Mesodermal cell (in vitro differentiated cells): ENCODE results near the gene INSM2.

Source experiments
- H3K27ac ChIP-seq: 2 replicates; pipeline ENCODE4 v1.7.0; 2013; ENCODE audit warnings: mild to moderate bottlenecking, low read depth, low read length, moderate library complexity; ENCODE audit not compliant: severe bottlenecking
- H3K36me3 ChIP-seq: 2 replicates; pipeline ENCODE4 v1.7.1; 2013; ENCODE audit warnings: mild to moderate bottlenecking, low read length, moderate library complexity; ENCODE audit not compliant: control insufficient read depth, insufficient read depth
- H3K4me1 ChIP-seq: one replicate; pipeline ENCODE4 v1.7.1; 2013; ENCODE audit warnings: mild to moderate bottlenecking, low read length; ENCODE audit not compliant: insufficient read depth, control insufficient read depth, poor library complexity, severe bottlenecking
- H3K4me3 ChIP-seq: 2 replicates; pipeline ENCODE4 v1.7.0; 2013; ENCODE audit warnings: low read length, control low read depth, mild to moderate bottlenecking; ENCODE audit not compliant: insufficient read depth, poor library complexity, severe bottlenecking; ENCODE audit errors: extremely low read depth
- H3K9me3 ChIP-seq: 2 replicates; pipeline ENCODE4 v1.7.1; 2013; ENCODE audit warnings: mild to moderate bottlenecking, low read length, moderate library complexity; ENCODE audit not compliant: control insufficient read depth
- WGBS, 2 experiments: methylation state at CpG; one replicate each; pipeline ENCODE4 v1.1.5; 2013; ENCODE audit warnings: missing lambda C conversion rate in 2 of 2; ENCODE audit not compliant: insufficient coverage in 2 of 2; 5-methylcytosine and 5-hydroxymethylcytosine counted together

INSM2 gene

DNA sequence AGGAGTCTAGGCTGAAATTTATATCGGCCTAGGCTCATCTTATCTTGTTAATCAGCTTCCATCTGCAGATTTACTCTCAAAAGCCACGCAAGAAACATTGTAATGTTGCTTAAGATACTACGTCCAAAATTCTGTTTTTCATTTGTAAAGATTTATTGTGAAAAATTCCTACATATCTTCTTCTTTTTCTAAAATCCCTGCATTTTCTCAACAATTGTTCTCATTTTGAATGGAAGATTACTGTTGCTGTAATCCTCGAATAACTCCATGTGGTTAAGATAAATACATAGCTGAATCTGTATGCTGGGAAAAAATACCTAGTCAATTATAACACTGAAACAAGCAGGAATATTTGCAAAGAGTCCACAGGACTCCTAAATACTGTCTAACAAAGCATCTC lies 15.6 kb downstream of the INSM2 start:
- H3K9me3 ChIP-seq = no peaks in the 10 kb centered on the region
- H3K36me3 ChIP-seq = no peaks in the 10 kb centered on the region
- H3K4me3 ChIP-seq = no peak overlapping the region
- 100% methylated on average over 1 of the region's 4 CpGs; no CpG with 5 or more reads in 1 of the 2 experiments for WGBS, 2 experiments
- H3K4me1 ChIP-seq = peaks cover 5% of the 10 kb centered on the region
- no peak overlapping the region for H3K27ac ChIP-seq

DNA sequence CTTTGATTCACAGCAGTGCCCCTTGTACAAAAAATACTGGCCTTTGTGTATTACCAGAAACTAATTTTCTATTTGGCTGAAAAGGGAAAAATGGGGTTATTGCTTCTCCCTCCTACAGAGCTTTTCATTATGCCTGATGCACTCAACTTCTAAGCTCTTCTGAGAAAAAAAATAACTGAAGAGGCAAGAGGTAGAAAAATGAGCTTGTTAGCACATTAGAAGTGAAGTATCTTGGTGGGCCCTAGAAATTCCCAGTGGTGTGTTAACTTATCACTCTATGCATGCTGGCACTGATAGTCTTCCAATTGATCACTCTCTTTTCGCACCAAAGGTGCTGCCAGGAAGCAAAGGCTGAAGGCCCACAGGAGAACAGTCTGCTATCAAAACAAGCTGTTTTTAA lies 17.1 kb downstream of the INSM2 start:
- no peak overlapping the region for H3K4me3 ChIP-seq
- H3K27ac ChIP-seq = no peak overlapping the region
- 100% methylated on average over 1 of the region's 1 CpG; no CpG with 5 or more reads in 1 of the 2 experiments for WGBS, 2 experiments
- H3K9me3 ChIP-seq = no peaks in the 10 kb centered on the region
- H3K36me3 ChIP-seq = no peaks in the 10 kb centered on the region
- peaks cover 5% of the 10 kb centered on the region for H3K4me1 ChIP-seq

GRCh38 chr14:35553808-35554207 lies 19.8 kb downstream of the INSM2 start:
- no CpG with 5 or more reads among the region's 1 CpG for WGBS, 2 experiments

GRCh38 chr14:35556548-35556947 lies 22.6 kb downstream of the INSM2 start:
- Histone ChIP-seq H3K27ac (no peak overlapping the region), H3K4me3 (no peak overlapping the region), H3K9me3 (no peaks in the 10 kb centered on the region), H3K36me3 (no peaks in the 10 kb centered on the region), H3K4me1 (peaks cover 5% of the 10 kb centered on the region)
- WGBS, 2 experiments = 100% methylated on average over 1 of the region's 1 CpG; no CpG with 5 or more reads in 1 of the 2 experiments

More at GRCh38 chr14:35553808-35554207, 19.8 kb downstream of the INSM2 start:
- H3K4me3 ChIP-seq = no peak overlapping the region
- H3K36me3 ChIP-seq = no peaks in the 10 kb centered on the region
- no peaks in the 10 kb centered on the region for H3K9me3 ChIP-seq
- H3K27ac ChIP-seq = no peak overlapping the region
- H3K4me1 ChIP-seq = peaks cover 5% of the 10 kb centered on the region

GRCh38 chr14:35557221-35557747 lies 23.3 kb downstream of the INSM2 start:
- Histone ChIP-seq H3K4me1 (peaks cover 5% of the 10 kb centered on the region), H3K27ac (no peak overlapping the region), H3K9me3 (no peaks in the 10 kb centered on the region), H3K36me3 (no peaks in the 10 kb centered on the region), H3K4me3 (no peak overlapping the region)

GRCh38 chr14:35558680-35559079 lies 24.7 kb downstream of the INSM2 start:
- Histone ChIP-seq H3K9me3 (no peaks in the 10 kb centered on the region), H3K4me1 (peaks cover 5% of the 10 kb centered on the region), H3K36me3 (no peaks in the 10 kb centered on the region), H3K4me3 (no peak overlapping the region), H3K27ac (no peak overlapping the region)
- 13 to 27% methylated on average over 2 of the region's 2 CpGs for WGBS, 2 experiments

GRCh38 chr14:35565871-35566464 lies 32.0 kb downstream of the INSM2 start:
- Histone ChIP-seq H3K4me1 (no peaks in the 10 kb centered on the region), H3K4me3 (no peak overlapping the region), H3K36me3 (no peaks in the 10 kb centered on the region), H3K9me3 (no peaks in the 10 kb centered on the region), H3K27ac (no peak overlapping the region)
- 88 to 94% methylated on average over 3 of the region's 4 CpGs for WGBS, 2 experiments

GRCh38 chr14:35571598-35571997 lies 37.6 kb downstream of the INSM2 start:
- H3K4me3 ChIP-seq = no peak overlapping the region
- H3K27ac ChIP-seq = no peak overlapping the region
- no peaks in the 10 kb centered on the region for H3K36me3 ChIP-seq
- 100% methylated on average over 2 of the region's 8 CpGs for WGBS, 2 experiments
- H3K4me1 ChIP-seq = no peaks in the 10 kb centered on the region
- H3K9me3 ChIP-seq = no peaks in the 10 kb centered on the region

- H3K4me1 ChIP-seq = no peaks in the 10 kb centered on the region
- no CpG with 5 or more reads among the region's 2 CpGs for WGBS, 2 experiments
- H3K27ac ChIP-seq = no peak overlapping the region
- no peaks in the 10 kb centered on the region for H3K36me3 ChIP-seq
- H3K4me3 ChIP-seq = no peak overlapping the region
- no peaks in the 10 kb centered on the region for H3K9me3 ChIP-seq
These were observed 39.9 kb downstream of the INSM2 start for GRCh38 chr14:35573911-35574310.

GRCh38 chr14:35576260-35576659 lies 42.3 kb downstream of the INSM2 start:
- Histone ChIP-seq H3K4me3 (no peak overlapping the region), H3K36me3 (no peaks in the 10 kb centered on the region), H3K9me3 (no peaks in the 10 kb centered on the region), H3K4me1 (no peaks in the 10 kb centered on the region), H3K27ac (no peak overlapping the region)

DNA sequence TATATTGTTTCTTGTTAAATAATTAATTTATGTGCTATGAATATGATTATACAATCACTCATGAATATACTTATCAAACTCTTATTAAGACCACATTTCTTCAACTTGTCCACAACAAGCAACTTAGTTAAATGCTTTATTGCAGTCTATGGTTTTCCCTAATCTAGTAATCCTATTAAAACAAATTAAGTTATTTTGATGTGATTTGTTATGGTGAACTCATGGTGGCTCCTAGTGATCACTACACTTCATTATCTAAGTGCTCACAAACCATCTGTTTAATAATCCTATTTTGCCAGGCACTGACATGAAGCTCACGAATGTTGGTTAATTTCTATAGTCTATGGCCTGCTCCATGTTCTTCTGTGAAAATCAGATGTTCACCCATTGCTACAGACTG lies 42.9 kb downstream of the INSM2 start:
- Histone ChIP-seq H3K36me3 (no peaks in the 10 kb centered on the region), H3K4me1 (no peaks in the 10 kb centered on the region), H3K9me3 (no peaks in the 10 kb centered on the region), H3K4me3 (no peak overlapping the region), H3K27ac (no peak overlapping the region)
- no CpG with 5 or more reads among the region's 1 CpG for WGBS, 2 experiments
